Iris pigment epithelial cell (primary cell): ENCODE results near the gene PTGDR2.
A peak's percentile ranks its signal among the peaks of the same experiment; 100 is the strongest.

Source experiments
- DNase-seq: peaks from one replicate; pipeline ENCODE4 v3.0.0-alpha.2; 2011; ENCODE audit warnings: low read depth

The PTGDR2 gene

DNA sequence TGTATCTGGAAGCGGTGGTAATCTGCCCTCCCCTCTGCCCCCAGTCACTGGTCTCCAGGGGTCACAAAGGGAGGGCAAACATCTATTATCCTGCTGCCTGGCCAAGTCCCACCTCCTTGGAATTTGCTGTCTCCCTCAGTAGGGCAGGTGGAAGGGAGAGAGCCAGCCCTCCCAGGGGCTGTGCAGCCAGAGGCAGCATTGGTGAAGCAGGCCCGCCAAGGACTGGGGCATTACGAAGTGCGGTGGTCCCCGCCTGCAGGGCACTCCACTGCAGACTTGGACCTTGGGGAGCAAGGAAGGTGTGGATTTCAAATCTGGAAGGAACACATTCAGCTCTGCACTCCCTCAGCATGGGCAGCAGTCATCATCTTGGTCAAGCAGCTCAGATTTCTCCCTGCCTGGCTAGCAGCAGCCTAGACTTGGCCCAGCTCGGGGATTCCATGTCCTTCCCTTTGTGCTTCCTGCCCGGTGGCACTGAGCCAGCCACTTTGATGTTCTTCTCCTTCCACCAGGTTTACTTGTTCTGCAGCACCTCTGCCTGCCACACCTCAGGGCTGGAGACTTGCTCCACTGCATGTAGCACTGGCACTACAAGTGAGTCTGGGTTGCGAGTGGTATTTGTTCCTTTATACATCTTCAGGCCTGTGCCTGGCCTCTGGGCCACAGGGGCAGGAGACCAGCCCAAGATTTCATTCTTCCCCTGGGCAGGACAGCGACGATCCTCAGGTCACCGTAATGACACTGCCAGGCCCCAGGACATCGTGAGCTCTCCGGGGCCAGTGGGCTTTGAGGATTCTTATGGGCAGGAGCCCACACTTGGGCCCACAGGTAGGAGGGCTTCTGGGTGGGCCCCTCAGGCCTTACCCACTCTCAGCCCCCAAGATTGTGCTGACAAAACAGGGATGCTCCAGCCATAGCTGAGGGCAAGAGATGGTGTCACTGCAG, 18.9 kb upstream of the PTGDR2 start:
- no peak for DNase-seq

DNA sequence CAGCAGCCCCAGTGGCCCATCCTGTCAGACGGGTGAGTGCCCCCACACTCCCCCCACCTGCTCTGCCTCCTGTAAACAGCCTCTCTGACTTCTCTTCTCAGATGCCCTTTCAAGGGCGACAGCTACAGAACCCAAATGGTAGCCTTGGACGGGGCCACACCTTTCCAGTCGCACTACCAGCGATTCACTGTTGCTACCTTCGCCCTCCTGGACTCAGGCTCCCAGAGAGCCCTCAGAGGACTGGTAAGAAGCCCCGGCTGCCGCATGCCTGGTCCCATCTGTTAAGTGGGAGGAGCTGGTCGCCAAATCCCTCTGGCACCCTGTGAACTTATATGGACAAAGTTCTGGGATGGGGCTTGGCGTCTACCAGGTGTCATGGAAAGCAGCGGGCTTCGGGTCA, 17.8 kb upstream of the PTGDR2 start:
- no peak for DNase-seq

DNA sequence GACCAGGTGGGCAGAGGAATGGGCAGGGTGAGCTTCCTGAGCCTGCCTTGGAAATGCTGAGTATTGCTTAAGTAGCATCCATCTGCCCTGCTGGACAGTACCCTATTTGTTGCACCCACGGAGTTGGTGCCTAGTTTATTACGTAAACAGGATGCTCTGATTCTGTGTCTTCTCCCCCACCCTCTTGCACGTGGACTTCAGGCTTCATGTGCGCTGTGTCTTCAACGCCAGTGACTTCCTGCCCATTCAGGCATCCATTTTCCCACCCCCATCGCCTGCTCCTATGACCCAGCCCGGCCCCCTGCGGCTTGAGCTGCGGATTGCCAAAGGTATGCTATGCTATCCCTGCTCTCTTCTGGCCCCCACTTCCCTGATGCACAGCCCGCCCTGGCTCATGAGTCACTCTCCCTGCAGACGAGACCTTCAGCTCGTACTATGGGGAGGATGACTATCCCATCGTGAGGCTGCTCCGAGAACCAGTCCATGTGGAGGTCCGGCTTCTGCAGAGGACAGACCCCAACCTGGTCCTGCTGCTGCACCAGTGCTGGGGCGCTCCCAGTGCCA, 17.3 kb upstream of the PTGDR2 start:
- peak; percentile 97 for DNase-seq

GRCh38 chr11:60872124-60872960, 16.6 kb upstream of the PTGDR2 start:
- peak; percentile 87 for DNase-seq

DNA sequence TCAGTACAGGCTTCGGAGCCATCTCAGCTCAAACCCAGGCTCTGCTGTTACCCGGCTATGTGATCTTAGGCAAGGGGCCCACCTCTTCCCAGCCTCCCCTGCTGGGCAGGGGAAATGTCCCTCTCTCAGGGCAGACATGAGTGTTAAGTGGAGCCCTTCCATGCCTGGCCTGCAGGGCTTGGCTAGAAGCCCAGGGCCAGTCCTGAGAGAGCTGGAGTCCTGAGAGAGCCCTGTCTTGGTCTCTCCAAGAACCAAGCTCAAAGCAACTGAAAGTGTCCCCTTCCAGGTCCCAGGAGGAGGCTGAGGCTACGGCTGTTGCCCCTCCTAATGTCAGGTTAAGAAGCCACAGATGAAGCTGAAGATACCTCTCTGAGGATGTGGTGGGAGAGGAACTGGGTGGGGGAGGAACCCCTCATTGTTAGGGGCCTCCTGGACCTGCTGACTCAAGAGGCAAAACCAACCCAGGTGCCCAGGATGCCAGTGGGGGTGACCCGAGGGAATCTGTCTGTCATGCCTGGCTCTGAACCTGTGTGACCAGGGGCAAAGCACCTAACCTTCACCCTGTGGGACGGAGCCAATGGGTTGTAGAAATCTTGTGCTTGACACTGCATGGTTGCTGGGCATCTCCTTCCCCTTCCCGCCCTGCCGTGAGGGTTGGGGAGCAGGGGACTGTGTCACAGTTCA, 15.8 kb upstream of the PTGDR2 start:
- peak; percentile 66 for DNase-seq

- no peak for DNase-seq
These were observed 15.1 kb upstream of the PTGDR2 start for GRCh38 chr11:60870733-60871377.

DNA sequence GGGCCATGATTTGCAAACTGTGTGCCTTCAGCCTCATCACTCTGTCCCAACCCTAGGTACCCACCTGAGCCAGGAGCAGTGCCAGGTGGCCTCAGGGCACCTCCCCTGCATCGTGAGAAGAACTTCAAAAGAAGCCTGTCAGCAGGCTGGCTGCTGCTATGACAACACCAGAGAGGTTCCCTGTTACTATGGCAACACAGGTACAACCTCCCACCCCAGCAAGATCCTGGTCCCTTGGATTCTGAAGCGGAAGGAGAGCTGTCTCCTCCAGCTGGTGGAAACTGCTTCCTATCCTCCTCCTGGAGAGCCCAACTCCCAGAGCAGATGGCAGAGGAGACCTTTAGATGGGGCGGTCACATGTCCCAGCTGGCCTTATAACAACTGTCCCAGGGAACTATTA, 14.5 kb upstream of the PTGDR2 start:
- no peak for DNase-seq

GRCh38 chr11:60869451-60869825, 13.7 kb upstream of the PTGDR2 start:
- no peak for DNase-seq

- no peak for DNase-seq
These were observed 13.1 kb upstream of the PTGDR2 start for GRCh38 chr11:60868682-60869450.

DNA sequence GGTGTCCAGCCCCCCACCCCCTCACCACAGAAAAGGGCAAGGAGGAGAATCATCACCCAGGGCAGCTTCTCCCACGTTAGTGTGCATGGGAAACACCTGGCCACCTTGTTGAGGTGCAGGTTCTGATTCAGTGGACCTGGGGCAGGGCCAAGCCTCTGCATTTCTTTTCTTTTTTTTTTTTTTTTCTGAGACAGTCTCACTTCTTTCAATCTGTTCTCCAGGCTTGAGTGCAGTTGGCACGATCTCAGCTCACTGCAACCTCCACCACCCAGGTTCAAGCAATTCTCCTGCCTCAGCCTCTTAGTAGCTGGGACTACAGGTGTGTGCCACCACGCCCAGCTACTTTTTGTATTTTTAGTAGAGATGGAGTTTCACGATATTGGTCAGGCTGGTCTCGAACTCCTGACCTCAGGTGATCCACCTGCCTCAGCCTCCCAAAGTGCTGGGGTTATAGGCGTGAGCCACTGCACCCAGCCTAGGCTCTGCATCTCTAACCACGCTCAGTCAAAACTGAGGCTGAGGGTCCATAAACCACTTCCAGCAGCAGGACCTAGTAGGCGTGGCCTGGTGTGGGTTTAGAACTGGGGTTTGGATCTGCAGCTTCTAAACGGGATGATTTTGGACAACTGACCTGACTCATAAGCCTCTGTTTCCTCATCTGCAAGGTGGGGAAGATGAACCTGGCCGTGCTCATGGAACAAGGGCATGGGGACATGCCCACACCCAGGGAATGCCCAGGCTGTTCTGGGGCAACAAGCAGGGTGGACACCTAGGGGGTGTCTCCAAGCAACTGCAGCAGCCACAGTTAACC, 12.3 kb upstream of the PTGDR2 start:
- DNase-seq, result no peak

GRCh38 chr11:60866911-60867870, 11.4 kb upstream of the PTGDR2 start, which contains the start of gene ZP1:
Gene ZP1 (plus strand): TSS chr11:60867542. CDS start chr11:60867562, 20 bp downstream.
- DNase-seq, result no peak

GRCh38 chr11:60864856-60865513, 9.2 kb upstream of the PTGDR2 start:
- no peak for DNase-seq

GRCh38 chr11:60863550-60864521, 8.1 kb upstream of the PTGDR2 start:
- DNase-seq, result no peak

DNA sequence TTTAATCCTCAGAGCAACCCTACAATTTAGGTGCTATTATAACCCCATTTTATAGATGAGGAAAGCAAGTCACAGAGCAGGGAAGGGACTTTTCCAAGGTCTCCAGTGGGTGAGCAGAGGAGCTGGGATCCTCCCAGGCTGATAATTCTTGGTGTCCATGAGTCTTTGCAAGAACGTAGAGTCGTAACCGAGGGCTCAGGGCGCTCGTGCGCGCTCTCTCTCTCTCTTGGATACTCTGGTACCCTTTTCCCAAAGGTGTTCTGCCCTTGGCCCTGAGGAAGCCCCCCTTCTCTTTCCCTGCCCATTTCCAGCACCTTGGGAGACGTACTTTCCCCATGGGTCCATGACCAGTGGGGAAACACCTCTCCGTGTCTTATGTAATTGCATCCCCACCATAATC, 6.4 kb upstream of the PTGDR2 start:
- DNase-seq, result no peak

DNA sequence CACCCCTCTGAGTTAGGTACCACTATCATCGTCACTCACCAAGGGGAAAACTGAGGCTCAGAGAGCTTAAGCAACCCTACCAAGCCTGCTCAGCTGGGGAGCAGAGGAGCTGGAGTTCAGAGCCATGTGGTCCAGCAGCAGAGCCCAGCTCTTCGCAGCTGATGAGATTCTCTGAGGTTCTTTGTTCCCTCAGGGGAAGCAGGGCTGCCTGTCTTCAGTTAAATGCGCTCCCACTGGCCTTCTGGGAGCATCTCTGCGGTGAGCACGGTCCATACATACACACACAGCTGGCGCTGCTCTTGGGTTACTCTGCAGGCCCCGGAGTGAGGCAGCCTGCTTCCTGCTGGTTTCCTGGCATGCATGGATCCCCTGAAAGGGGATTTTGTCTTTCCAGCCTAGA, 5.2 kb upstream of the PTGDR2 start:
- no peak for DNase-seq

DNA sequence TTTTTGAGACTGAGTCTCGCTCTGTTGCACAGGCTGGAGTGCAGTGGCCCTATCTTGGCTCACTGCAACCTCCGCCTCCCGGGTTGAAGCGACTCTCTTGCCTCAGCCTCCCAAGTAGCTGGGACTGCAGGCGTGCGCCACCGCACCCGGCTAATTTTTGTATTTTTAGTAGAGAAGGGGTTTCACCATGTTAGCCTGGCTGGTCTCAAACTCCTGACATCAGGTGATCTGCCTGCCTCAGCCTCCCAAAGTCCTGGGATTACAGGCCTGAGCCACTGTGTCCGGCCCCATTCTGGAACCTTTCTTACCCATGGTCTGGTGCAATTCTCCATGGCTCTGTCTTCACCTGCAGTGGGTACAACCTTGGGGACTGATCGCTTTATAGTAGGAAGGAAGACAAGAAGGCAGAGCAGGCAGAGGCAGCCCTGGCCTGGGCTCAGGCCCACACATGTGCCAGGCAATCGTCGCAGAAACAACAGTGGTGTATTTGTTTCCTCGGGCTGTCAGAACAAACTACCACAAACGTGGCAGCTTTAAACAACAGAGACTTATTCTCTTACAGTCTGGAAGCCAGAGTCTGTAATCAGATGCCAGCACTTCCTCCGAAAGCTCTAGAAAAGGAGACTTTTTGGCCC, 4.0 kb upstream of the PTGDR2 start:
- no peak for DNase-seq
